ENCODE data around the gene SSR4.

Gene SSR4

DNA sequence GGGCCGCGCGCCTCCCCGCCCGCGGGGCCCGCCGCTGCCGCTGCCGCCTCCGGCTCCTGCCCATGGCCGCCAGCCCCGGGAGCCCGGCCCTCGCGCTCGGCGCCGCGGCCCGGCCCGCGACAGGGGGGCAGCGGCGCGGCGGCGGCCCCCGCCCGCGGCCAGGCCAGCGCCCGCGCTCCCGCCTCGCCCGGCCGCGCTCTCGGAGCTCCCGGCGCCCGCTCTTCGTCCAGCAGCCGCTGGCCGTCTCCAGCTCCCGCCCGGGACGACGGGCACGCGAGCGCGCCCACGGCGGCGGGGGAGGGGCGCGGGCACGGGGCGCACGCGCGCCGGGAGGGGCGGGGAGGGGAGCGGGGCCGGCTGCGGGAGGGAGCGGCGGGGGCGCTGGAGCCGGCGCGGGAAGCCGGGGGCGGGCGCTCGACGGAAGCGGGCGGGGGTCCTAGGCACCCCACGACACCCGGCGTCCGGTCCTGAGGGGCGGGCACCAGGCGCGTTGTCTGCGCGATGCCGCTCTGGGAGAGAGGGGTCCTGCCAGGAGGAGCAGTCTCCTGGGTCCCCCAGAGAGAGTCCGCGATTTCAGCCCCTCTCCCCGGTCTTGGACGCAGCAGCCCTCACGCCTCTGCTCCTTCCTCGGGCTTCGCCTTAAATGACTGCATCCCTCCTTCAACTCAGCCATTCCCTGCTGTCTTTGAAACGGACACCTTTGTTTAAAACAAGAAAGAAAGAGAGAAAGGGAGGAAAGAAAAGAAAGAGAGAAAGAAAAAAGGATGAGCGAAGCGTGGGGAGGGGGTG, 36.4 kb downstream of the SSR4 start:
- no peak overlapping the region for H3K4me3 ChIP-seq (replicated peaks in 1 of 2; ENCODE audit: low read depth in 2 of 2, low read length in 2 of 2)
- DNase-seq (ENCODE audit: low read depth in 2 of 2), result no peak
- TF ChIP-seq, protein P1, sequence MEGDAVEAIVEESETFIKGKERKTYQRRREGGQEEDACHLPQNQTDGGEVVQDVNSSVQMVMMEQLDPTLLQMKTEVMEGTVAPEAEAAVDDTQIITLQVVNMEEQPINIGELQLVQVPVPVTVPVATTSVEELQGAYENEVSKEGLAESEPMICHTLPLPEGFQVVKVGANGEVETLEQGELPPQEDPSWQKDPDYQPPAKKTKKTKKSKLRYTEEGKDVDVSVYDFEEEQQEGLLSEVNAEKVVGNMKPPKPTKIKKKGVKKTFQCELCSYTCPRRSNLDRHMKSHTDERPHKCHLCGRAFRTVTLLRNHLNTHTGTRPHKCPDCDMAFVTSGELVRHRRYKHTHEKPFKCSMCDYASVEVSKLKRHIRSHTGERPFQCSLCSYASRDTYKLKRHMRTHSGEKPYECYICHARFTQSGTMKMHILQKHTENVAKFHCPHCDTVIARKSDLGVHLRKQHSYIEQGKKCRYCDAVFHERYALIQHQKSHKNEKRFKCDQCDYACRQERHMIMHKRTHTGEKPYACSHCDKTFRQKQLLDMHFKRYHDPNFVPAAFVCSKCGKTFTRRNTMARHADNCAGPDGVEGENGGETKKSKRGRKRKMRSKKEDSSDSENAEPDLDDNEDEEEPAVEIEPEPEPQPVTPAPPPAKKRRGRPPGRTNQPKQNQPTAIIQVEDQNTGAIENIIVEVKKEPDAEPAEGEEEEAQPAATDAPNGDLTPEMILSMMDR (IDR thresholded peaks at IDR 0.05; ENCODE audit: low read depth, low read length), result no peak

DNA sequence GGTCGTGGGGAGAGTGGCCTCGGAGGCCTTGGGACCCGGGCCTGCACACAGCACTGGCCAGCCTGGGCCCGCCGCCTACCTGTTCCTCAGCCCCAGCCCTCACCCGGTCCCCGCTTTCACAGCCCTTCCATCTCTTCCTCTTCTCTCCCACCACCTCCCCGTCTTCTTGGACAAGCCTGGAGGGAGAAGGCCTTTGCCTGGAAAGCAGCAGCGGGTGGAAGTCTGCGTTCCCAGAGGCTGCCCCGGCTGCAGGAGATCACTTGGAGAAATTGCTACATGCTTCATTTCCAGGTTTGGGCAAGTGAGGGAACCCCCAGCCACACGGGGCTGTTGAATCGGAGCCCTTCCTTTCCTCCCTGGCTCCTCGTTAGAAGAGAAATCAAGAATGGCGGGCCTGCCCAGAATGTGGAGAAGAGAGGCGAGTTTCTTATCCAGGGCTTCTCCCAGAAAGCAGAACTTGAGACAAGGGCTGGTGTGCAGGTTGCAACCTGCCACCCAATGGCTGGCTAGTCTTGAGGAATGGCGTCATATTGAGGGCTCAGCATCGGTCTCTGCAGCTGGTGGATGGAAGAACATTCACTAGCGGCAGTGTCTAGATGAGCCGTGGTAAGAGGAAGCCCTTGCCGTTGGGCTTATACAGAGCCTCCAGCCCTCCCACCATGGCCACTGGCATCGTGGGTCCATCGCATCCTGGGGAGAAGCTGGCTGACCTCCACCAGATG, 37.1 kb downstream of the SSR4 start:
- TF ChIP-seq, protein P1 (IDR thresholded peaks at IDR 0.05; ENCODE audit: low read depth, low read length), result no peak
- H3K4me3 ChIP-seq (replicated peaks in 1 of 2; ENCODE audit: low read depth in 2 of 2, low read length in 2 of 2), result no peak overlapping the region
- no peak for DNase-seq (ENCODE audit: low read depth in 2 of 2)

DNA sequence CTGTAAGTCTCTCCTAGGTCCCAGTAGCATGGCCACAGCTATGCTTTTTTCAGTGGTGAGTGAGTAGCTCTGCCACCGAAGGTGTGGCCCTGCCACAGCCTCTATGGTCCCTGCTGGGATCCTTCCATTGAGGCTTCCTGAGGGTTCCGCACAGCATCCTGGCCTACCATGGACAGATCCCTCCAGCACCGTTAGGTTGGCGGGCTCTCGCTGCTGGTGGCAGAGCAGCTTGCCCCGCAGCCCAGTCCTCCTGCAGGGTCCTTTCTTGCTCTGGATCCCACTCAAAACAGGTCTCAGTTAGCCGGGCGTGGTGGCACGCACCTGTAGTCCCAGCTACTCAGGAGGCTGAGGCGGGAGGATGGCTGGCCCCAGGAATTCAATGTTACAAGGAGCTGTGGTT, 38.3 kb downstream of the SSR4 start:
- no peak for DNase-seq (ENCODE audit: low read depth in 2 of 2)
- H3K4me3 ChIP-seq (replicated peaks in 1 of 2; ENCODE audit: low read depth in 2 of 2, low read length in 2 of 2), result no peak overlapping the region
- TF ChIP-seq, protein P1 (IDR thresholded peaks at IDR 0.05; ENCODE audit: low read depth, low read length), result no peak

DNA sequence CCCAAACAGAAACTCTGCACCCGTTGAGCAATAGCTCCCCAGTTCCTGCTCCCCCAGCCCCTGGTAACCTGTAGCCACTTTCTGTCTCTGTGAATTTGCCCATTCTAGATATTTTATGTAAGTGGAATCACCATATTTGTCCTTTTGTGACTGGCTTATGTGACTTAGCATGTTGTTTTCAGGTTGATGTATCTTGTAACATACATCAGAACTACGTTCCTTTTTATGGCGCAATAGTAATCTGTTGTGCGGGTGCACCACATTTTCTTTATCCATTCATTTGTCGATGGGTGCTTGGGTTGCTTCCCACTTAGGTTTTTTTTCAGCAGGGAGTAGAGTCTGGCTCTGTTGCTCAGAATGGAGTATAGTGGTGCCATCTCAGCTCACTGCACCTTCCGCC, 42.5 kb downstream of the SSR4 start:
- DNase-seq (ENCODE audit: low read depth in 2 of 2), result no peak
- TF ChIP-seq, protein P1 (IDR thresholded peaks at IDR 0.05; ENCODE audit: low read depth, low read length), result no peak

DNA sequence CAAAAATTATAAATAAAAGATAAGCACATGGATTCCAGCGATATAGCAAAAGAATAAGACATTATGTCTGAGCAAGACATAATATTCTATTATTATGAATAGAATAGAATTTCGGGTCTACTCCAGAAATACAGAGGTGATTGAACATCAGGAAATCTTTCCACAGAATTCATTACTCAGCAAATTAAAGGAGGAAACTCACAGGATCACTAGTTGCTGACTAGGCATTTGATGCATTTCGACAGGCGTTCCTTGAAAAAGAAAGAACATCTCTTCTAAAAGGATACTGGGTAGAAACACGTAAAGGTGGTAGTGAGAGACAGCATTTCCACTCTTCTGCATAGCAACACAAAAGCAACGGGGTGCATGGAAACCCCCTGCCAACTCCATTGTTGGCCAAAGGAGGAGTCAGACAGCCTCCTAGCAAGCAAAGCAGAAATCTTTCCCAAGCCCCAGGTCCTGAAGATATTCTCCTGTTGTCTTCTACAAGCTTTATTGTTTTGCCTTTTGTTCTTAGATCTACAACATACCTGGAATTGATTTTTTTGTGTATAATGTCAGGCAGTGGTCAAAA, 50.1 kb downstream of the SSR4 start:
- TF ChIP-seq, protein P1 (IDR thresholded peaks at IDR 0.05; ENCODE audit: low read depth, low read length), result no peak
- H3K4me3 ChIP-seq (replicated peaks in 1 of 2; ENCODE audit: low read depth in 2 of 2, low read length in 2 of 2), result no peak overlapping the region
- no peak for DNase-seq (ENCODE audit: low read depth in 2 of 2)

More for the DNA sequence above, 42.5 kb downstream of the SSR4 start:
- H3K4me3 ChIP-seq (replicated peaks in 1 of 2; ENCODE audit: low read depth in 2 of 2, low read length in 2 of 2), result no peak overlapping the region

DNA sequence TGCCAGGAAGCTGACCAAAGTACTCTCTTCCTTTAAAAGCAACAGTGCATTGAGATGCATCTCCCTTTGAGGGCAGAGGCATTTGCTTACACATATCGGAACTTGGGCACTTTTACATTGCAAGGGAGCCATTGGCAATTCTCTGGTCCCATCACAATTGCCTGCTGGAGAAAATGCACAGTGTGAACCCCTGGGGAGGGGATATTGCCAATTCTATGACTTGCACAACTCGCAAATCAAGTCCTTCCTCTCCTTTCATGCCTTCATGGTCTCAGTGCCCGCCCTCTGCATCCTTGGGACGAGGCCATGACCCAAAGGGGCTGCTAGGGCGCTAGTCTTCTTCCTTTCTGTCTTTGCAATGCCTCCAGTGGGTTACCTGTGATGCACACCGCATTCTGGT, 50.7 kb downstream of the SSR4 start:
- H3K4me3 ChIP-seq (replicated peaks in 1 of 2; ENCODE audit: low read depth in 2 of 2, low read length in 2 of 2), result no peak overlapping the region
- DNase-seq (ENCODE audit: low read depth in 2 of 2), result no peak
- TF ChIP-seq, protein P1 (IDR thresholded peaks at IDR 0.05; ENCODE audit: low read depth, low read length), result no peak

Data from cardiac fibroblast (primary cell).